C4-2B (cell line): ENCODE measurements around the gene ZER1.

Source experiments
- CTCF ChIP-seq: fragments of 450-650 bp; conservative IDR thresholded peaks from 2 replicates; pipeline ENCODE4 v1.5.1; 2017; ENCODE audit warnings: mild to moderate bottlenecking
- ZFX ChIP-seq: fragments of 450-650 bp; IDR thresholded peaks from 2 replicates; pipeline ENCODE4 v1.6.1; 2017

GRCh38 chr9:128716581-128717254 lies 55.0 kb downstream of the ZER1 start:
- TF ChIP-seq CTCF (no peak), ZFX (no peak)
